ENCODE data around the gene CCDC27. TPM values are rescaled to one million over a fixed set of nuclear protein-coding genes. Genes with fewer than 3 reads are reported as not detected.

CCDC27 gene
- total RNA-seq, 1 experiment from 2014 or later: not detected

- no peak overlapping the region for H3K27ac Mint-ChIP-seq (ENCODE audit: unreplicated experiment)
- TF ChIP-seq CTCF (IDR thresholded peaks at IDR 0.05; ENCODE audit: insufficient read depth in 1 of 2, low read depth in 1 of 2, low read length in 1 of 2, severe bottlenecking in 1 of 2, unreplicated experiment in 1 of 2): no peak
- no peaks in the 10 kb centered on the region for H3K4me1 Mint-ChIP-seq (ENCODE audit: low read depth, unreplicated experiment)
- H3K4me3 Mint-ChIP-seq (ENCODE audit: unreplicated experiment): no peak overlapping the region
- no peaks in the 10 kb centered on the region for H3K27me3 Mint-ChIP-seq (ENCODE audit: insufficient read depth, unreplicated experiment)
- H3K4me3 ChIP-seq (ENCODE audit: low read depth, low read length): no peak overlapping the region
- H3K36me3 Mint-ChIP-seq (ENCODE audit: insufficient read depth, unreplicated experiment): no peaks in the 10 kb centered on the region
- POLR2A ChIA-PET: no interaction called here
- H3K9me3 ChIP-seq: no peaks in the 10 kb centered on the region
- intact Hi-C loops (cut with micrococcal nuclease; ENCODE audit: unreplicated experiment): no loop called here
- H3K27me3 ChIP-seq (replicated peaks; ENCODE audit: control insufficient read depth, insufficient read depth, low read length): no peaks in the 10 kb centered on the region
- CTCF ChIA-PET: no interaction called here
- DNase-seq: no peak
- H3K36me3 ChIP-seq (ENCODE audit: control insufficient read depth, insufficient read depth, low read length): no peaks in the 10 kb centered on the region
- no peaks in the 10 kb centered on the region for H3K4me1 ChIP-seq
- no TSS peak for BruUV-seq (replicated peaks)
- H3K9me3 Mint-ChIP-seq (ENCODE audit: unreplicated experiment): no peaks in the 10 kb centered on the region
These were observed 21.6 kb upstream of the CCDC27 start for GRCh38 chr1:3730543-3731247.

- no peaks in the 10 kb centered on the region for H3K36me3 ChIP-seq (ENCODE audit: control insufficient read depth, insufficient read depth, low read length)
- H3K36me3 Mint-ChIP-seq (ENCODE audit: insufficient read depth, unreplicated experiment): no peaks in the 10 kb centered on the region
- TF ChIP-seq CTCF (IDR thresholded peaks at IDR 0.05; ENCODE audit: insufficient read depth in 1 of 2, low read depth in 1 of 2, low read length in 1 of 2, severe bottlenecking in 1 of 2, unreplicated experiment in 1 of 2): no peak
- no peak for DNase-seq
- no peaks in the 10 kb centered on the region for H3K9me3 ChIP-seq
- intact Hi-C loops (cut with micrococcal nuclease; ENCODE audit: unreplicated experiment): no loop called here
- H3K27ac Mint-ChIP-seq (ENCODE audit: unreplicated experiment): no peak overlapping the region
- ChIA-PET POLR2A (no interaction called here), CTCF (no interaction called here)
- no TSS peak for BruUV-seq (replicated peaks)
- H3K4me1 Mint-ChIP-seq (ENCODE audit: low read depth, unreplicated experiment): no peaks in the 10 kb centered on the region
- H3K4me3 ChIP-seq (ENCODE audit: low read depth, low read length): no peak overlapping the region
- H3K4me3 Mint-ChIP-seq (ENCODE audit: unreplicated experiment): no peak overlapping the region
- no peaks in the 10 kb centered on the region for H3K27me3 ChIP-seq (replicated peaks; ENCODE audit: control insufficient read depth, insufficient read depth, low read length)
- no peaks in the 10 kb centered on the region for H3K27me3 Mint-ChIP-seq (ENCODE audit: insufficient read depth, unreplicated experiment)
- H3K9me3 Mint-ChIP-seq (ENCODE audit: unreplicated experiment): no peaks in the 10 kb centered on the region
- no peaks in the 10 kb centered on the region for H3K4me1 ChIP-seq
These were observed 20.4 kb upstream of the CCDC27 start for GRCh38 chr1:3731583-3732433.

- H3K36me3 ChIP-seq (ENCODE audit: control insufficient read depth, insufficient read depth, low read length): no peaks in the 10 kb centered on the region
- H3K9me3 ChIP-seq: no peaks in the 10 kb centered on the region
- POLR2A ChIA-PET: no interaction called here
- no peaks in the 10 kb centered on the region for H3K27me3 ChIP-seq (replicated peaks; ENCODE audit: control insufficient read depth, insufficient read depth, low read length)
- Mint-ChIP-seq H3K36me3 (ENCODE audit: insufficient read depth, unreplicated experiment) (no peaks in the 10 kb centered on the region), H3K27me3 (ENCODE audit: insufficient read depth, unreplicated experiment) (no peaks in the 10 kb centered on the region), H3K27ac (ENCODE audit: unreplicated experiment) (no peak overlapping the region), H3K4me3 (ENCODE audit: unreplicated experiment) (no peak overlapping the region), H3K4me1 (ENCODE audit: low read depth, unreplicated experiment) (no peaks in the 10 kb centered on the region), H3K9me3 (ENCODE audit: unreplicated experiment) (no peaks in the 10 kb centered on the region)
- no peak for DNase-seq
- no peaks in the 10 kb centered on the region for H3K4me1 ChIP-seq
- BruUV-seq (replicated peaks): no TSS peak
- TF ChIP-seq CTCF (IDR thresholded peaks at IDR 0.05; ENCODE audit: insufficient read depth in 1 of 2, low read depth in 1 of 2, low read length in 1 of 2, severe bottlenecking in 1 of 2, unreplicated experiment in 1 of 2): no peak
- intact Hi-C loops (cut with micrococcal nuclease; ENCODE audit: unreplicated experiment): no loop called here
- CTCF ChIA-PET: no interaction called here
- no peak overlapping the region for H3K4me3 ChIP-seq (ENCODE audit: low read depth, low read length)
These were observed 19.7 kb upstream of the CCDC27 start for GRCh38 chr1:3732434-3733093.

Measured in Caco-2 (cell line).